ENCODE data around the gene CEMIP. TPM values are rescaled to one million over a fixed set of nuclear protein-coding genes. Genes with fewer than 3 reads are reported as not detected.

The CEMIP gene
- total and polyA plus RNA-seq, 7 experiments from 2014 or later, result 0.02 TPM; not detected in 6

GRCh38 chr15:80839764-80840130 lies 60.6 kb downstream of the CEMIP start:
- Mint-ChIP-seq H3K27me3 (peaks cover 9 to 28% (median 18%) of the 10 kb centered on the region in 5 donors), H3K9me3 (peaks cover 0 to 2% (median 0%) of the 10 kb centered on the region in 11 donors), H3K36me3 (no peaks in the 10 kb centered on the region), H3K4me1 (peaks cover 0 to 1% (median 0%) of the 10 kb centered on the region in 7 donors), H3K4me3 (no peak overlapping the region), H3K27ac (no peak overlapping the region)
- no peaks in the 10 kb centered on the region for H3K9me3 ChIP-seq (ENCODE audit: control insufficient read depth in 2 of 3, low read length in 3 of 3)
- H3K36me3 ChIP-seq (ENCODE audit: control insufficient read depth in 2 of 3, insufficient read depth in 3 of 3, low read length in 3 of 3), result no peaks in the 10 kb centered on the region
- POLR2A ChIA-PET, result no interaction called here
- no peak overlapping the region for H3K27ac ChIP-seq (ENCODE audit: low read depth, low read length)
- ATAC-seq, result no peak
- no peak overlapping the region for H3K4me3 ChIP-seq (ENCODE audit: low read length)
- H3K4me1 ChIP-seq (ENCODE audit: control insufficient read depth in 2 of 2, insufficient read depth in 2 of 2, low read length in 2 of 2), result no peaks in the 10 kb centered on the region
- peaks cover 0 to 2% of the 10 kb centered on the region in 2 donors for H3K27me3 ChIP-seq (ENCODE audit: control insufficient read depth in 2 of 2, insufficient read depth in 2 of 2, low read length in 2 of 2)
- intact Hi-C loops (cut with micrococcal nuclease), result no loop called here
- DNase-seq, result no peak
- CTCF ChIA-PET, result no interaction called here

DNA sequence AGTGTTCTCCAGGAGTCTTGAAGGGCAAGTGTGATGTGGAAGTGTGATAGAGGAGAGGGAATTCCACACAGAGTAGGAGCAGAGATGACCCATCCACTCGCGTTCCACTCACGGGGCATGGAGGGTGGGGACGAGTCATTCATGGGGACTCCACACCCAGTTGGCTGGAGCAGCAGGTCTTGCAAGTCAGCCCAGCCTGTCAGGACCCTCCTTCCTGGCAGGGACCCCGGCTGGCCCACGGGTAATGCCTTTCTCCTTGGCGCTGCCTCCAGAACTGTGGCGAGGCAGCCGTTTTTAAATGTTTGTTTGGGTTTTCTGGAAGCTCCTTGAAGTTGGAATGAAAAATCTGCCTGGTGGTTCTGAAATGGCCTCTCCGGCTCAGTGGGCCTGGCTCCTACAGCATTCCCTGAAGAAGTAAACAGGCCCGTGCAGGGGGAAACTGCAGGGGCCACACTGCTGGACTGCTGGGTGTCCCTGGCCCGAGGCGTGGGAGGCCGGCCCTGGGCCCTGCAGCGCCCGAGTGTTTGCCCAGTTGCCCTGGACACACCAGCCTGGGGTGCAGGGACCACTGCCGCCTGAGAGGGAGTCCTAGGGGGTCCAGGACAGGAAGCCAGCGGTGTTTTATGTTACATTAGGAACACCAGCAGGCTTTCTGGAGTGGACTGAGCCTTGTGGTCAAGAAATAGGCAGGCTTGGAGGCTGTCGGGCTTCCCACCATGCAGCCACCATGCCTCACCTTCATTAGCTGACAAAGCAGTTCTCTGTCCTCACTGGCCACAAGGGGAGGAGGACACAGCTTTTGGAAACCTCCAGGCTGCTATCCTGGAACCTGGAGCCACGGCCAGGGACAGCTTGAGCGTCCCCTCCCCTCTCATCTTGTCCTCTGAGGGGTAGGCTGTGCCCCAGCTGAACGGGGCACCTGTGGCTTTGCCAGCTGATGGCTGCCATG lies 61.3 kb downstream of the CEMIP start:
- H3K4me3 Mint-ChIP-seq, result no peak overlapping the region
- ATAC-seq, result no peak
- H3K36me3 ChIP-seq (ENCODE audit: control insufficient read depth in 2 of 3, insufficient read depth in 3 of 3, low read length in 3 of 3), result no peaks in the 10 kb centered on the region
- no peak overlapping the region for H3K4me3 ChIP-seq (ENCODE audit: low read length)
- H3K27me3 ChIP-seq (ENCODE audit: control insufficient read depth in 2 of 2, insufficient read depth in 2 of 2, low read length in 2 of 2), result peaks cover 0 to 2% of the 10 kb centered on the region in 2 donors
- no peaks in the 10 kb centered on the region for H3K36me3 Mint-ChIP-seq
- ChIA-PET POLR2A (no interaction called here), CTCF (no interaction called here)
- no peak overlapping the region for H3K27ac Mint-ChIP-seq
- H3K27me3 Mint-ChIP-seq, result peaks cover 9 to 28% (median 18%) of the 10 kb centered on the region in 5 donors
- H3K4me1 Mint-ChIP-seq, result peaks cover 0 to 1% (median 0%) of the 10 kb centered on the region in 7 donors
- H3K9me3 ChIP-seq (ENCODE audit: control insufficient read depth in 2 of 3, low read length in 3 of 3), result no peaks in the 10 kb centered on the region
- peaks cover 0 to 2% (median 0%) of the 10 kb centered on the region in 11 donors for H3K9me3 Mint-ChIP-seq
- intact Hi-C loops (cut with micrococcal nuclease), result no loop called here
- no peak for DNase-seq
- H3K4me1 ChIP-seq (ENCODE audit: control insufficient read depth in 2 of 2, insufficient read depth in 2 of 2, low read length in 2 of 2), result no peaks in the 10 kb centered on the region
- no peak overlapping the region for H3K27ac ChIP-seq (ENCODE audit: low read depth, low read length)

GRCh38 chr15:80841541-80841940 lies 62.4 kb downstream of the CEMIP start:
- H3K27ac ChIP-seq (ENCODE audit: low read depth, low read length), result no peak overlapping the region
- intact Hi-C loops (cut with micrococcal nuclease), result no loop called here
- no peak for ATAC-seq
- no peaks in the 10 kb centered on the region for H3K4me1 ChIP-seq (ENCODE audit: control insufficient read depth in 2 of 2, insufficient read depth in 2 of 2, low read length in 2 of 2)
- H3K4me3 Mint-ChIP-seq, result no peak overlapping the region
- peaks cover 10 to 35% (median 18%) of the 10 kb centered on the region in 5 donors for H3K27me3 Mint-ChIP-seq
- peaks cover 0 to 2% of the 10 kb centered on the region in 2 donors for H3K27me3 ChIP-seq (ENCODE audit: control insufficient read depth in 2 of 2, insufficient read depth in 2 of 2, low read length in 2 of 2)
- ChIA-PET POLR2A (no interaction called here), CTCF (no interaction called here)
- H3K4me3 ChIP-seq (ENCODE audit: low read length), result no peak overlapping the region
- H3K9me3 ChIP-seq (ENCODE audit: control insufficient read depth in 2 of 3, low read length in 3 of 3), result no peaks in the 10 kb centered on the region
- no peak for DNase-seq
- peaks cover 0 to 1% (median 0%) of the 10 kb centered on the region in 7 donors for H3K4me1 Mint-ChIP-seq
- H3K27ac Mint-ChIP-seq, result no peak overlapping the region
- no peaks in the 10 kb centered on the region for H3K36me3 Mint-ChIP-seq
- no peaks in the 10 kb centered on the region for H3K36me3 ChIP-seq (ENCODE audit: control insufficient read depth in 2 of 3, insufficient read depth in 3 of 3, low read length in 3 of 3)
- peaks cover 0 to 2% (median 0%) of the 10 kb centered on the region in 11 donors for H3K9me3 Mint-ChIP-seq

- POLR2A ChIA-PET, result no interaction called here
- Histone ChIP-seq H3K27ac (ENCODE audit: low read depth, low read length) (no peak overlapping the region), H3K9me3 (ENCODE audit: control insufficient read depth in 2 of 3, low read length in 3 of 3) (no peaks in the 10 kb centered on the region), H3K4me3 (ENCODE audit: low read length) (no peak overlapping the region), H3K27me3 (ENCODE audit: control insufficient read depth in 2 of 2, insufficient read depth in 2 of 2, low read length in 2 of 2) (peaks cover 0 to 2% of the 10 kb centered on the region in 2 donors), H3K4me1 (ENCODE audit: control insufficient read depth in 2 of 2, insufficient read depth in 2 of 2, low read length in 2 of 2) (no peaks in the 10 kb centered on the region), H3K36me3 (ENCODE audit: control insufficient read depth in 2 of 3, insufficient read depth in 3 of 3, low read length in 3 of 3) (no peaks in the 10 kb centered on the region)
- no peak overlapping the region for H3K27ac Mint-ChIP-seq
- H3K9me3 Mint-ChIP-seq, result no peaks in the 10 kb centered on the region
- H3K4me3 Mint-ChIP-seq, result no peak overlapping the region
- H3K36me3 Mint-ChIP-seq, result no peaks in the 10 kb centered on the region
- H3K27me3 Mint-ChIP-seq, result peaks cover 6 to 28% (median 11%) of the 10 kb centered on the region in 5 donors
- DNase-seq, result no peak
- intact Hi-C loops (cut with micrococcal nuclease), result no loop called here
- no peak for ATAC-seq
- H3K4me1 Mint-ChIP-seq, result peaks cover 0 to under 1% (median 0%) of the 10 kb centered on the region in 7 donors
- CTCF ChIA-PET, result no interaction called here
These were observed 65.0 kb downstream of the CEMIP start for GRCh38 chr15:80844011-80844732.

- H3K27me3 ChIP-seq (ENCODE audit: control insufficient read depth in 2 of 2, insufficient read depth in 2 of 2, low read length in 2 of 2), result peaks cover 0 to 2% of the 10 kb centered on the region in 2 donors
- H3K9me3 ChIP-seq (ENCODE audit: control insufficient read depth in 2 of 3, low read length in 3 of 3), result no peaks in the 10 kb centered on the region
- ChIA-PET POLR2A (no interaction called here), CTCF (no interaction called here)
- H3K36me3 ChIP-seq (ENCODE audit: control insufficient read depth in 2 of 3, insufficient read depth in 3 of 3, low read length in 3 of 3), result no peaks in the 10 kb centered on the region
- no peaks in the 10 kb centered on the region for H3K36me3 Mint-ChIP-seq
- peaks cover 0 to 6% (median 0%) of the 10 kb centered on the region in 11 donors for H3K9me3 Mint-ChIP-seq
- no peak overlapping the region for H3K4me3 Mint-ChIP-seq
- intact Hi-C loops (cut with micrococcal nuclease), result no loop called here
- H3K27ac ChIP-seq (ENCODE audit: low read depth, low read length), result no peak overlapping the region
- peaks cover 10 to 27% (median 15%) of the 10 kb centered on the region in 5 donors for H3K27me3 Mint-ChIP-seq
- H3K4me3 ChIP-seq (ENCODE audit: low read length), result no peak overlapping the region
- ATAC-seq (no peak), DNase-seq (no peak)
- H3K4me1 Mint-ChIP-seq, result peaks cover 0 to 5% (median 0%) of the 10 kb centered on the region in 7 donors
- H3K4me1 ChIP-seq (ENCODE audit: control insufficient read depth in 2 of 2, insufficient read depth in 2 of 2, low read length in 2 of 2), result no peaks in the 10 kb centered on the region
- no peak overlapping the region for H3K27ac Mint-ChIP-seq
These were observed 67.1 kb downstream of the CEMIP start for GRCh38 chr15:80846031-80846815.

DNA sequence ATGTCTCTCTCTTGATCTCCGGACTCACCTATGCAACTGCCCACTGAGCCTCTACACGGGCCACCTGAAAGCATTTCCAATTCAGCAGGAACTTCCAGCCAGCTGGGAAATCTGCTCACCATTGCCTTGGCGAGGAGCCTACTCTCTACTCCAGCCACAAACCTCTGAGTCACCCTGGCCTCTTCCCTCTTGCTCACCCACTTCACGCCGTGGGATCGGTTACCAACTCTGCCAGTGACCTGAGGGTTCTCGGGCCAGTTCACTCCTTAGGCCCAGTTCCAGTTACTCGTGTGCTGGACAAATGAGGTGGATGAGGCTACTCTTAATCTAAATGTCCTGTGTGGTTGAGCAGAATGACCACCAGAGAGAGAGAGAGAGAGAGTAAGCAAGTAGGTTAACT lies 70.1 kb downstream of the CEMIP start:
- no peak for ATAC-seq
- intact Hi-C loops (cut with micrococcal nuclease), result no loop called here
- Histone ChIP-seq H3K9me3 (ENCODE audit: control insufficient read depth in 2 of 3, low read length in 3 of 3) (no peaks in the 10 kb centered on the region), H3K4me1 (ENCODE audit: control insufficient read depth in 2 of 2, insufficient read depth in 2 of 2, low read length in 2 of 2) (no peaks in the 10 kb centered on the region), H3K27ac (ENCODE audit: low read depth, low read length) (no peak overlapping the region), H3K4me3 (ENCODE audit: low read length) (no peak overlapping the region), H3K27me3 (ENCODE audit: control insufficient read depth in 2 of 2, insufficient read depth in 2 of 2, low read length in 2 of 2) (no peaks in the 10 kb centered on the region), H3K36me3 (ENCODE audit: control insufficient read depth in 2 of 3, insufficient read depth in 3 of 3, low read length in 3 of 3) (no peaks in the 10 kb centered on the region)
- Mint-ChIP-seq H3K4me1 (peaks cover 0 to 5% (median 3%) of the 10 kb centered on the region in 7 donors), H3K9me3 (peaks cover 0 to 6% (median 0%) of the 10 kb centered on the region in 11 donors), H3K27ac (no peak overlapping the region), H3K27me3 (peaks cover 8 to 20% (median 10%) of the 10 kb centered on the region in 5 donors), H3K4me3 (no peak overlapping the region), H3K36me3 (no peaks in the 10 kb centered on the region)
- POLR2A ChIA-PET, result no interaction called here
- no peak for DNase-seq
- CTCF ChIA-PET, result no interaction called here

All from naive thymus-derived CD4-positive, alpha-beta T cell (primary cell).